ENCODE results near the gene ACTR1A. TPM values are rescaled to one million over a fixed set of nuclear protein-coding genes. Genes with fewer than 3 reads are reported as not detected.

Gene ACTR1A
- total RNA-seq, 1 experiment from 2014 or later, result 93.6 TPM

DNA sequence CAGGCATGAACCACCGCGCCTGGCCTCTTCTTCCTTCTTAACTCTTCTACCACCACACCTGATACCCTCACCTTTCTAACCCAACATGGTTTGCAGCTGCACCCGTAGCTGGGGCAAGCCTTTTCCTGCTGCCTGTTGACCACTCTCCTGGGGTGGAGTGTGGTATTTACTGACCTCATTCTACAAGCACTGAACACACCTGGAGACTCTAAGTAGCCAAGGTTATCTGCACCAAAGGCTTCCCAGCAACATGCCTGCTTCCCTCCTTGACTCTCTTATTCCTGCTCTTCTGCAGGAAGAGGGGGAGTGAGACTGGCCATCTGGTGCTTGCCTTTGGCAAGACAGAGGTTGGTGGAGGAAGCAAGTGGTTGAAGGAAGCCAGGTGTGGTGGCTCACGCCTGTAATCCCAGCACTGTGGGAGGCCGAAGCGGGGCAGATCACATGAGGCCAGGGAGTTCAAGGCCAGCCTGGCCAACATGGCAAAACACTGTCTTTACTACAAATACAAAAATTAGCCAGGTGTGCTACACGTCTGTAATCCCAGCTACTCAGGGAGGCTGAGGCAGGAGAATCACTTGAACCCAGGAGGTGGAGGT is 10.1 kb downstream of the ACTR1A start (continued):
- TF ChIP-seq, protein P1, sequence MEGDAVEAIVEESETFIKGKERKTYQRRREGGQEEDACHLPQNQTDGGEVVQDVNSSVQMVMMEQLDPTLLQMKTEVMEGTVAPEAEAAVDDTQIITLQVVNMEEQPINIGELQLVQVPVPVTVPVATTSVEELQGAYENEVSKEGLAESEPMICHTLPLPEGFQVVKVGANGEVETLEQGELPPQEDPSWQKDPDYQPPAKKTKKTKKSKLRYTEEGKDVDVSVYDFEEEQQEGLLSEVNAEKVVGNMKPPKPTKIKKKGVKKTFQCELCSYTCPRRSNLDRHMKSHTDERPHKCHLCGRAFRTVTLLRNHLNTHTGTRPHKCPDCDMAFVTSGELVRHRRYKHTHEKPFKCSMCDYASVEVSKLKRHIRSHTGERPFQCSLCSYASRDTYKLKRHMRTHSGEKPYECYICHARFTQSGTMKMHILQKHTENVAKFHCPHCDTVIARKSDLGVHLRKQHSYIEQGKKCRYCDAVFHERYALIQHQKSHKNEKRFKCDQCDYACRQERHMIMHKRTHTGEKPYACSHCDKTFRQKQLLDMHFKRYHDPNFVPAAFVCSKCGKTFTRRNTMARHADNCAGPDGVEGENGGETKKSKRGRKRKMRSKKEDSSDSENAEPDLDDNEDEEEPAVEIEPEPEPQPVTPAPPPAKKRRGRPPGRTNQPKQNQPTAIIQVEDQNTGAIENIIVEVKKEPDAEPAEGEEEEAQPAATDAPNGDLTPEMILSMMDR (IDR thresholded peaks at IDR 0.05), result no peak
- TF ChIP-seq CBFB (CRISPR knock-in tag; IDR thresholded peaks at IDR 0.05; ENCODE audit: low read depth), result no peak
- TF ChIP-seq, protein P2, sequence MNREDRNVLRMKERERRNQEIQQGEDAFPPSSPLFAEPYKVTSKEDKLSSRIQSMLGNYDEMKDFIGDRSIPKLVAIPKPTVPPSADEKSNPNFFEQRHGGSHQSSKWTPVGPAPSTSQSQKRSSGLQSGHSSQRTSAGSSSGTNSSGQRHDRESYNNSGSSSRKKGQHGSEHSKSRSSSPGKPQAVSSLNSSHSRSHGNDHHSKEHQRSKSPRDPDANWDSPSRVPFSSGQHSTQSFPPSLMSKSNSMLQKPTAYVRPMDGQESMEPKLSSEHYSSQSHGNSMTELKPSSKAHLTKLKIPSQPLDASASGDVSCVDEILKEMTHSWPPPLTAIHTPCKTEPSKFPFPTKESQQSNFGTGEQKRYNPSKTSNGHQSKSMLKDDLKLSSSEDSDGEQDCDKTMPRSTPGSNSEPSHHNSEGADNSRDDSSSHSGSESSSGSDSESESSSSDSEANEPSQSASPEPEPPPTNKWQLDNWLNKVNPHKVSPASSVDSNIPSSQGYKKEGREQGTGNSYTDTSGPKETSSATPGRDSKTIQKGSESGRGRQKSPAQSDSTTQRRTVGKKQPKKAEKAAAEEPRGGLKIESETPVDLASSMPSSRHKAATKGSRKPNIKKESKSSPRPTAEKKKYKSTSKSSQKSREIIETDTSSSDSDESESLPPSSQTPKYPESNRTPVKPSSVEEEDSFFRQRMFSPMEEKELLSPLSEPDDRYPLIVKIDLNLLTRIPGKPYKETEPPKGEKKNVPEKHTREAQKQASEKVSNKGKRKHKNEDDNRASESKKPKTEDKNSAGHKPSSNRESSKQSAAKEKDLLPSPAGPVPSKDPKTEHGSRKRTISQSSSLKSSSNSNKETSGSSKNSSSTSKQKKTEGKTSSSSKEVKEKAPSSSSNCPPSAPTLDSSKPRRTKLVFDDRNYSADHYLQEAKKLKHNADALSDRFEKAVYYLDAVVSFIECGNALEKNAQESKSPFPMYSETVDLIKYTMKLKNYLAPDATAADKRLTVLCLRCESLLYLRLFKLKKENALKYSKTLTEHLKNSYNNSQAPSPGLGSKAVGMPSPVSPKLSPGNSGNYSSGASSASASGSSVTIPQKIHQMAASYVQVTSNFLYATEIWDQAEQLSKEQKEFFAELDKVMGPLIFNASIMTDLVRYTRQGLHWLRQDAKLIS (CRISPR knock-in tag; IDR thresholded peaks at IDR 0.05; ENCODE audit: borderline replicate concordance), result no peak

DNA sequence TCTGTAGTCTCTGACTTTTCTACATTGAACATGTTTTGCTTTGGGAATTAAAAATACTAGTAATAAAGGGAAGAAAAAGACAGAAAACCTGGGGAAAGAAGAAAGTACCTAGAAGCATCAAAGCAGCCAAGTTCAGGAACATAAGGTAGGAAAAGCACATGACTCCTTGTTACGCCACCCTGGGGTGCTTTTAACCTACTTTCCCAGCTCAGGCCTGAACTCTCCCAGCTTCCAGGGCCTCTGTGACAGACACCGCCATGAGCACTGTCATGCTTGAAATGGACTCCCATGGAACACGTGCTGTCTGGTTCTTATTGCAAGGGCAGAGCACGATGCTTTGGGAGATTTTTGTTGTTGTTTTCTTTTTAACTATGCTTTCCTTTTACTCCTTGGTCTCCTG is 11.4 kb downstream of the ACTR1A start:
- H3K27me3 Mint-ChIP-seq (ENCODE audit: low read depth), result no peaks in the 10 kb centered on the region
- DNase-seq (ENCODE audit: low spot score), result no peak
- H3K4me3 Mint-ChIP-seq, result no peak overlapping the region
- H3K9me3 Mint-ChIP-seq, result no peaks in the 10 kb centered on the region
- no peaks in the 10 kb centered on the region for H3K4me1 Mint-ChIP-seq
- CTCF ChIA-PET, result interaction anchor here (1.0 kb wide), 1 partner anchor 93 kb away, joined by 4 read pairs; no protein-coding TSS in a partner anchor
- TF ChIP-seq, protein P3, sequence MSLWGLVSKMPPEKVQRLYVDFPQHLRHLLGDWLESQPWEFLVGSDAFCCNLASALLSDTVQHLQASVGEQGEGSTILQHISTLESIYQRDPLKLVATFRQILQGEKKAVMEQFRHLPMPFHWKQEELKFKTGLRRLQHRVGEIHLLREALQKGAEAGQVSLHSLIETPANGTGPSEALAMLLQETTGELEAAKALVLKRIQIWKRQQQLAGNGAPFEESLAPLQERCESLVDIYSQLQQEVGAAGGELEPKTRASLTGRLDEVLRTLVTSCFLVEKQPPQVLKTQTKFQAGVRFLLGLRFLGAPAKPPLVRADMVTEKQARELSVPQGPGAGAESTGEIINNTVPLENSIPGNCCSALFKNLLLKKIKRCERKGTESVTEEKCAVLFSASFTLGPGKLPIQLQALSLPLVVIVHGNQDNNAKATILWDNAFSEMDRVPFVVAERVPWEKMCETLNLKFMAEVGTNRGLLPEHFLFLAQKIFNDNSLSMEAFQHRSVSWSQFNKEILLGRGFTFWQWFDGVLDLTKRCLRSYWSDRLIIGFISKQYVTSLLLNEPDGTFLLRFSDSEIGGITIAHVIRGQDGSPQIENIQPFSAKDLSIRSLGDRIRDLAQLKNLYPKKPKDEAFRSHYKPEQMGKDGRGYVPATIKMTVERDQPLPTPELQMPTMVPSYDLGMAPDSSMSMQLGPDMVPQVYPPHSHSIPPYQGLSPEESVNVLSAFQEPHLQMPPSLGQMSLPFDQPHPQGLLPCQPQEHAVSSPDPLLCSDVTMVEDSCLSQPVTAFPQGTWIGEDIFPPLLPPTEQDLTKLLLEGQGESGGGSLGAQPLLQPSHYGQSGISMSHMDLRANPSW (CRISPR knock-in tag; conservative IDR thresholded peaks at IDR 0.05; ENCODE audit: low read depth), result no peak
- TF ChIP-seq TEAD4 (CRISPR knock-in tag; IDR thresholded peaks at IDR 0.05) (no peak), SMAD3 (CRISPR knock-in tag; IDR thresholded peaks at IDR 0.05; ENCODE audit: borderline replicate concordance) (no peak), CREB1 (CRISPR knock-in tag; IDR thresholded peaks at IDR 0.05) (no peak)
- TF ChIP-seq, protein P4, sequence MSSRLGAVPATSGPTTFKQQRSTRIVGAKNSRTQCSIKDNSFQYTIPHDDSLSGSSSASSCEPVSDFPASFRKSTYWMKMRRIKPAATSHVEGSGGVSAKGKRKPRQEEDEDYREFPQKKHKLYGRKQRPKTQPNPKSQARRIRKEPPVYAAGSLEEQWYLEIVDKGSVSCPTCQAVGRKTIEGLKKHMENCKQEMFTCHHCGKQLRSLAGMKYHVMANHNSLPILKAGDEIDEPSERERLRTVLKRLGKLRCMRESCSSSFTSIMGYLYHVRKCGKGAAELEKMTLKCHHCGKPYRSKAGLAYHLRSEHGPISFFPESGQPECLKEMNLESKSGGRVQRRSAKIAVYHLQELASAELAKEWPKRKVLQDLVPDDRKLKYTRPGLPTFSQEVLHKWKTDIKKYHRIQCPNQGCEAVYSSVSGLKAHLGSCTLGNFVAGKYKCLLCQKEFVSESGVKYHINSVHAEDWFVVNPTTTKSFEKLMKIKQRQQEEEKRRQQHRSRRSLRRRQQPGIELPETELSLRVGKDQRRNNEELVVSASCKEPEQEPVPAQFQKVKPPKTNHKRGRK (CRISPR knock-in tag; IDR thresholded peaks at IDR 0.05; ENCODE audit: borderline replicate concordance), result no peak
- POLR2A ChIA-PET, result no interaction called here
- no peak overlapping the region for H3K27ac Mint-ChIP-seq
- ATAC-seq, result no peak
- H3K36me3 Mint-ChIP-seq, result peaks cover 26% of the 10 kb centered on the region

DNA sequence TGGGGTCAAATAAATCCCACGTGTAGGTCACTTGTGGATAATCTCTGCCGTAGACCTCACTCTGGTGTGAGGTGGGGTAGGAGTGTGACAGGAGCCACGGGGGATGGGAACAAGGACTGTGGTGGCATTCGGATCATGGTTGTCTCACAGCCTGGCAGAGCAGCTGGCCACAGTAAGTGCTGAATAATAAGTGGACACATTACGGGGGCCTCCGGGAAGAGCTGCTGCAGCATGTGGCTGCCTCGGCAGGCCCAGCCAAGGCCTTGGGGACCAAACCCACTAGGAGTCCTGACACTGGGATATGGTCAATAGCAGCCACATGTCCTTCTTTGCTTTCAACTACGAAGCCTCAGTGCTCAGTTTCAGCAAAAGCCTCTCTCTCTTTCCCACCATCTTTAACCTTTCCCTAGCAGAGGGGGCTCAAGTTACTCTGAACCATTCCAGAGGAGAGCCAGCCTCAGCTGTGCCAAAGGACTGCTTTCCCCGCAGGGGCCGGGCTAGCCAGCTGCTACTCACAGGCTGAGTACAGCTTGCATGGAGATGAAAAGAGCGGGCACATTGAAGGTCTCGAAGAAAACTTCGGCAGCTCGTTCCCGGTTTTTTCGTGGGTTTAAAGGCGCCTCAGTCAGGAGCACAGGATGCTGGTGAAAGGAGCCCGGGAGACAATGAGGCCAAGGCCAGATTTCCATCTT is 17.3 kb downstream of the ACTR1A start:
- no peak for ATAC-seq
- TF ChIP-seq NFYB (CRISPR knock-in tag; conservative IDR thresholded peaks at IDR 0.05; ENCODE audit: low read depth) (no peak), GABPB1 (CRISPR knock-in tag; IDR thresholded peaks at IDR 0.05) (no peak), NR3C1 (CRISPR knock-in tag; conservative IDR thresholded peaks at IDR 0.05; ENCODE audit: low read depth) (no peak), NFE2L1 (CRISPR knock-in tag; IDR thresholded peaks at IDR 0.05) (no peak)
- TF ChIP-seq, protein P5, sequence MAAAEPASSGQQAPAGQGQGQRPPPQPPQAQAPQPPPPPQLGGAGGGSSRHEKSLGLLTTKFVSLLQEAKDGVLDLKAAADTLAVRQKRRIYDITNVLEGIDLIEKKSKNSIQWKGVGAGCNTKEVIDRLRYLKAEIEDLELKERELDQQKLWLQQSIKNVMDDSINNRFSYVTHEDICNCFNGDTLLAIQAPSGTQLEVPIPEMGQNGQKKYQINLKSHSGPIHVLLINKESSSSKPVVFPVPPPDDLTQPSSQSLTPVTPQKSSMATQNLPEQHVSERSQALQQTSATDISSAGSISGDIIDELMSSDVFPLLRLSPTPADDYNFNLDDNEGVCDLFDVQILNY (CRISPR knock-in tag; IDR thresholded peaks at IDR 0.05), result no peak
- DNase-seq (ENCODE audit: low spot score), result no peak
- ChIA-PET POLR2A (no interaction called here), CTCF (interaction anchor here (1.4 to 3.6 kb wide), 2 partner anchors 99 to 133 kb away, joined by 3 to 12 read pairs; no protein-coding TSS in a partner anchor)
- Mint-ChIP-seq H3K27ac (no peak overlapping the region), H3K4me1 (no peaks in the 10 kb centered on the region), H3K36me3 (peaks cover 77% of the 10 kb centered on the region), H3K27me3 (ENCODE audit: low read depth) (no peaks in the 10 kb centered on the region), H3K9me3 (no peaks in the 10 kb centered on the region), H3K4me3 (no peak overlapping the region)
